Amniotic epithelial cell (primary cell): ENCODE data around the gene MYL11.

Experiments
- DNase-seq: peaks from one replicate; pipeline ENCODE4 v3.0.0-alpha.2; 2010; ENCODE audit warnings: low read depth

The MYL11 gene

GRCh38 chr16:30421010-30421409 lies 46.4 kb downstream of the MYL11 start:
- DNase-seq: no peak
